ENCODE measurements around the gene PPARA. TPM values are rescaled to one million over a fixed set of nuclear protein-coding genes. Genes with fewer than 3 reads are reported as not detected.

Gene PPARA
- total and polyA plus RNA-seq, 2 of the 4 experiments (the other 2 are of a cell fraction): 3.1 to 7.0 TPM

DNA sequence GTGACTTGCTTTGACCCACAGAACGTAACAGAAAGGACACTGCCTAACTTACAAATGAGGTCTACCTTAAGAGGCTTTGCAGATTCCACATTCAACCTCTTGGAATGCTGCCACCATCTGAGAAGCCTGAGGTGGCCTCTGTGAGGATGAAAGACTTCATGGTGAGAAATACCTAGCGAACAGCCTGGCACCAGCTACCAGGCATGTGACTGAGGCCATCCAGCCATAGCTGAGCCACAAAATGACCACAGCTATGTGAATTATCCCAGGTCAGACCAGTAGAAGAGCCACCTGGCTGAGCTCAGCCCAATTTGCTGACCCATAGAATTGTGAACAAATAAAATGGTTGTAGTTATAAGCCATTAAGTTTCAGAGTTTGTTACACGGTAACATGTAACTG lies 37.5 kb downstream of the PPARA start:
- H2BK20ac ChIP-seq (ENCODE audit: low read depth, low read length): no peak overlapping the region
- peaks cover 10% of the 10 kb centered on the region for H3K36me3 ChIP-seq (ENCODE audit: control insufficient read depth, insufficient read depth, low read length)
- peaks cover 0 to 4% of the 10 kb centered on the region in 2 experiments; a peak in 1 of 4 replicates for H3K79me1 ChIP-seq (ENCODE audit: low read depth in 1 of 2, low read length in 2 of 2)
- no peak overlapping the region for H2BK120ac ChIP-seq (ENCODE audit: low read depth, low read length)
- DNase-seq (no peak), ATAC-seq (ENCODE audit: low read depth) (no peak)
- no peak overlapping the region for H4K91ac ChIP-seq (ENCODE audit: insufficient read depth, low read depth, low read length)
- H3K9me3 ChIP-seq (ENCODE audit: control insufficient read depth, insufficient read depth, low read length): 0 out of 2 replicates have a peak, but pooled peaks cover 2% of the 10 kb centered on the region
- ChIA-PET CTCF (interaction anchor here (0.6 kb wide), 1 partner anchor 12 kb away, joined by 3 read pairs; no protein-coding TSS in a partner anchor), POLR2A (ENCODE audit: unreplicated experiment) (no interaction called here)
- BruUV-seq (replicated peaks): no TSS peak
- no peak overlapping the region for H3K4me2 ChIP-seq (ENCODE audit: low read depth, low read length)
- H2AFZ ChIP-seq (replicated peaks; ENCODE audit: low read length, poor library complexity): no peak overlapping the region
- no peak overlapping the region for H2BK5ac ChIP-seq (ENCODE audit: low read depth, low read length, poor library complexity, severe bottlenecking)
- no peak overlapping the region for H3K4me3 ChIP-seq (ENCODE audit: insufficient read depth, low read depth, low read length)
- TF ChIP-seq FOS (IDR thresholded peaks at IDR 0.05; ENCODE audit: low read depth, low read length) (no peak), RCOR1 (IDR thresholded peaks at IDR 0.05; ENCODE audit: insufficient replicate concordance, low read length) (no peak), CHD1 (IDR thresholded peaks at IDR 0.05; ENCODE audit: low read depth, low read length) (no peak), CEBPB (IDR thresholded peaks at IDR 0.05; ENCODE audit: low read depth, low read length) (no peak), CTCF (conservative IDR thresholded peaks at IDR 0.05; ENCODE audit: low read depth, low read length) (no peak), RAD21 (IDR thresholded peaks at IDR 0.05; ENCODE audit: low read length) (no peak), MAFK (IDR thresholded peaks at IDR 0.05; ENCODE audit: low read depth, low read length) (no peak), NFE2L2 (IDR thresholded peaks at IDR 0.05; ENCODE audit: low read depth, low read length) (no peak), MAZ (IDR thresholded peaks at IDR 0.05; ENCODE audit: borderline replicate concordance, low read depth, low read length) (no peak), MXI1 (IDR thresholded peaks at IDR 0.05; ENCODE audit: borderline replicate concordance, low read depth, low read length) (no peak)
- TF ChIP-seq, protein P1, sequence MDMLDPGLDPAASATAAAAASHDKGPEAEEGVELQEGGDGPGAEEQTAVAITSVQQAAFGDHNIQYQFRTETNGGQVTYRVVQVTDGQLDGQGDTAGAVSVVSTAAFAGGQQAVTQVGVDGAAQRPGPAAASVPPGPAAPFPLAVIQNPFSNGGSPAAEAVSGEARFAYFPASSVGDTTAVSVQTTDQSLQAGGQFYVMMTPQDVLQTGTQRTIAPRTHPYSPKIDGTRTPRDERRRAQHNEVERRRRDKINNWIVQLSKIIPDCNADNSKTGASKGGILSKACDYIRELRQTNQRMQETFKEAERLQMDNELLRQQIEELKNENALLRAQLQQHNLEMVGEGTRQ (IDR thresholded peaks at IDR 0.05; ENCODE audit: low read depth, low read length): no peak
- WGBS, 2 experiments (ENCODE audit: extremely low coverage in 2 of 2, insufficient read length in 1 of 2): 80% methylated on average over 2 of the region's 3 CpGs; no CpG with 5 or more reads in 1 of the 2 experiments
- no peaks in the 10 kb centered on the region for H3K27me3 ChIP-seq (ENCODE audit: control insufficient read depth, insufficient read depth, low read length)
- no peak overlapping the region for H2AK9ac ChIP-seq (replicated peaks; ENCODE audit: low read depth, low read length, poor library complexity)
- H3K4ac ChIP-seq (ENCODE audit: low read depth, low read length): no peak overlapping the region
- H3K23ac ChIP-seq (ENCODE audit: low read depth, low read length): no peak overlapping the region
- no peak overlapping the region for H4K5ac ChIP-seq (ENCODE audit: low read depth, low read length)
- H3K9me1 ChIP-seq (ENCODE audit: insufficient read depth, low read length): peaks cover 6% of the 10 kb centered on the region; the same call in 1 of the 2 replicates
- in situ Hi-C loops (cut with MboI; ENCODE audit: low sequenced_read_pairs) (no loop called here), dilution Hi-C loops (cut with HindIII; ENCODE audit: low sequenced_read_pairs, unreplicated experiment) (no loop called here), intact Hi-C loops (cut with micrococcal nuclease) (no loop called here)
- H2BK15ac ChIP-seq (ENCODE audit: low read depth, low read length): no peak overlapping the region
- no peak overlapping the region for H3K27ac ChIP-seq (ENCODE audit: insufficient read depth, low read length)
- no peak overlapping the region for H4K8ac ChIP-seq (ENCODE audit: low read depth in 2 of 2, low read length in 2 of 2)
- no peak overlapping the region for H3K14ac ChIP-seq (replicated peaks; ENCODE audit: low read depth, low read length)
- H3K4me1 ChIP-seq (ENCODE audit: control insufficient read depth, insufficient read depth, low read length): no peaks in the 10 kb centered on the region
- H3K18ac ChIP-seq (ENCODE audit: low read depth, low read length): no peak overlapping the region
- no peak overlapping the region for H3K9ac ChIP-seq (ENCODE audit: low read depth, low read length)
- H4K20me1 ChIP-seq (ENCODE audit: insufficient read depth, low read length): no peaks in the 10 kb centered on the region; the same call in 1 of the 2 replicates
- no peak overlapping the region for H2AK5ac ChIP-seq (ENCODE audit: low read depth, low read length)
- no peak overlapping the region for H3K56ac ChIP-seq (ENCODE audit: extremely low read depth, insufficient read depth, low read length)

All from IMR-90 (cell line).